WTC11 (cell line): ENCODE data around the gene TACC2.

ENCODE experiments used
- ATF1 ChIP-seq: sonication (generic); formaldehyde crosslinking; IDR thresholded peaks from 2 replicates; pipeline ENCODE4 v1.8.1; 2023; ENCODE audit warnings: mild to moderate bottlenecking, moderate library complexity, missing genetic modification reagents
- CREM ChIP-seq: sonication (generic); formaldehyde crosslinking; IDR thresholded peaks from 2 replicates; pipeline ENCODE4 v1.8.1; 2022; ENCODE audit warnings: mild to moderate bottlenecking, missing genetic modification reagents, moderate library complexity
- CTCF ChIP-seq: fragments of 200-600 bp; IDR thresholded peaks from 2 replicates; pipeline ENCODE4 v1.8.0; 2022; ENCODE audit warnings: antibody characterized with exemption
- FOXK1 ChIP-seq: sonication (generic); formaldehyde crosslinking; IDR thresholded peaks from 2 replicates; pipeline ENCODE4 v1.8.0; 2022; ENCODE audit warnings: mild to moderate bottlenecking, moderate library complexity, missing genetic modification reagents
- IRF2 ChIP-seq: sonication (generic); formaldehyde crosslinking; IDR thresholded peaks from 2 replicates; pipeline ENCODE4 v1.8.0; 2022; ENCODE audit warnings: low read depth, missing genetic modification reagents, borderline replicate concordance
- JAZF1 ChIP-seq: fragments of 250-450 bp; sonication (Bioruptor Pico); IDR thresholded peaks from 2 replicates; pipeline ENCODE4 v1.9.0; 2021; ENCODE audit warnings: moderate library complexity, mild to moderate bottlenecking, inconsistent platforms
- JUN ChIP-seq: sonication (generic); formaldehyde crosslinking; IDR thresholded peaks from 2 replicates; pipeline ENCODE4 v1.8.0; 2023; ENCODE audit warnings: mild to moderate bottlenecking, missing genetic modification reagents
- MAX ChIP-seq: sonication (generic); formaldehyde crosslinking; IDR thresholded peaks from 2 replicates; pipeline ENCODE4 v1.8.0; 2022; ENCODE audit warnings: mild to moderate bottlenecking, missing genetic modification reagents
- NFYB ChIP-seq: sonication (generic); formaldehyde crosslinking; conservative IDR thresholded peaks from 2 replicates; pipeline ENCODE4 v1.8.0; 2022; ENCODE audit warnings: low read depth, missing genetic modification reagents
- PREB ChIP-seq: sonication (generic); formaldehyde crosslinking; IDR thresholded peaks from 2 replicates; pipeline ENCODE4 v1.8.1; 2022; ENCODE audit warnings: mild to moderate bottlenecking, missing genetic modification reagents, moderate library complexity, borderline replicate concordance
- SP1 ChIP-seq: sonication (generic); formaldehyde crosslinking; conservative IDR thresholded peaks from 2 replicates; pipeline ENCODE4 v1.8.1; 2022; ENCODE audit warnings: missing genetic modification reagents
- ZMAT4 ChIP-seq: fragments of 250-450 bp; sonication (Bioruptor Pico); IDR thresholded peaks from 2 replicates; pipeline ENCODE4 v1.9.0; 2021; ENCODE audit warnings: mild to moderate bottlenecking

GRCh38 chr10:122087436-122087835 is 98.5 kb downstream of the TACC2 start:
- TF ChIP-seq ATF1 (CRISPR knock-in tag) (no peak), JUN (CRISPR knock-in tag) (no peak), SP1 (CRISPR knock-in tag) (no peak), ZMAT4 (CRISPR knock-in tag) (no peak), CTCF (no peak), CREM (CRISPR knock-in tag) (no peak), MAX (CRISPR knock-in tag) (no peak), FOXK1 (no peak), IRF2 (CRISPR knock-in tag) (no peak), JAZF1 (no peak), PREB (CRISPR knock-in tag) (no peak), NFYB (CRISPR knock-in tag) (no peak)
